ENCODE data around the gene NDUFS2.

Gene NDUFS2

GRCh38 chr1:161172776-161173376, 29.3 kb upstream of the NDUFS2 start:
- DNase-seq, result no peak

GRCh38 chr1:161173711-161174110, 28.5 kb upstream of the NDUFS2 start:
- no peak for DNase-seq

- DNase-seq, result no peak
Observed at GRCh38 chr1:161174911-161175310, 27.3 kb upstream of the NDUFS2 start.

- no peak for DNase-seq
Observed at GRCh38 chr1:161175771-161176453, 26.3 kb upstream of the NDUFS2 start.

GRCh38 chr1:161176468-161177111, 25.6 kb upstream of the NDUFS2 start:
- no peak for DNase-seq

- DNase-seq, result peak; percentile 90
Observed at GRCh38 chr1:161177112-161177935, 24.8 kb upstream of the NDUFS2 start, which contains the start of gene B4GALT3. TSS of gene B4GALT3 (minus strand) at chr1:161177507. CDS start at chr1:161176060, 1,447 bp downstream.

GRCh38 chr1:161177936-161178244, 24.3 kb upstream of the NDUFS2 start:
- no peak for DNase-seq

- DNase-seq, result no peak
Observed at GRCh38 chr1:161179698-161180097, 22.5 kb upstream of the NDUFS2 start.

GRCh38 chr1:161180639-161181038, 21.5 kb upstream of the NDUFS2 start:
- peak; percentile 45 for DNase-seq

GRCh38 chr1:161182214-161182613, 20.0 kb upstream of the NDUFS2 start:
- peak; percentile 43 for DNase-seq

- DNase-seq, result peak; percentile 83
Observed at GRCh38 chr1:161185282-161185682, 16.9 kb upstream of the NDUFS2 start.

GRCh38 chr1:161185732-161186311, 16.3 kb upstream of the NDUFS2 start:
- DNase-seq, result no peak

GRCh38 chr1:161187311-161187710, 14.9 kb upstream of the NDUFS2 start:
- no peak for DNase-seq

GRCh38 chr1:161188381-161188780, 13.8 kb upstream of the NDUFS2 start:
- no peak for DNase-seq

GRCh38 chr1:161189036-161189435, 13.1 kb upstream of the NDUFS2 start:
- no peak for DNase-seq

GRCh38 chr1:161190962-161191521, 11.1 kb upstream of the NDUFS2 start:
- no peak for DNase-seq

GRCh38 chr1:161191971-161192370, 10.2 kb upstream of the NDUFS2 start:
- no peak for DNase-seq

GRCh38 chr1:161192476-161193465, 9.4 kb upstream of the NDUFS2 start:
- peak; percentile 86 for DNase-seq

- DNase-seq, result no peak
Observed at GRCh38 chr1:161193561-161194235, 8.5 kb upstream of the NDUFS2 start.

- no peak for DNase-seq
Observed at GRCh38 chr1:161195171-161195570, 7.0 kb upstream of the NDUFS2 start.

GRCh38 chr1:161196111-161196510, 6.1 kb upstream of the NDUFS2 start:
- DNase-seq, result no peak

Data from hematopoietic multipotent progenitor cell treated with erythropoietin and hydrocortisone succinate and interleukin-3 and kit ligand, for 8 days (in vitro differentiated cells).